HepG2 (cell line): Measurements from ENCODE around the gene SLC16A4. TPM values are rescaled to one million over a fixed set of nuclear protein-coding genes. Genes with fewer than 3 reads are reported as not detected.

Experiments
- ATAC-seq: fragments of 200-7000 bp; cut with Tn5 transposase; 3 replicates; pipeline ENCODE4 v1.9.1; 2020; ENCODE audit warnings: mild to moderate bottlenecking, moderate library complexity
- BruUV-seq: library from RNA; stranded (reverse); fragments of 400-500 nt; replicated peaks from 2 replicates; lab custom pipeline; 2021; lab: Mats Ljungman, UMichigan
- CTCF ChIA-PET: fragments of 300-600 bp; formaldehyde crosslinking; extraction: SDS; loops from one replicate; lab custom pipeline; 2021; ENCODE audit warnings: low total read pairs, inconsistent platforms, low intra/inter-chr PET ratio; lab: Yijun Ruan, JAX
- POLR2A ChIA-PET: fragments of 350-600 bp; sonication (Branson Sonifier 250); formaldehyde crosslinking; loops from one replicate; lab custom pipeline; 2020; ENCODE audit warnings: antibody characterized with exemption, inconsistent platforms; lab: Yijun Ruan, JAX
- DNase-seq: peaks from one replicate; pipeline ENCODE4 v3.0.0-alpha.2; 2015; ENCODE audit warnings: low spot score
- FAIRE-seq: peaks from 3 replicates; lab custom pipeline; 2011; peaks lifted over from hg19 to GRCh38; lab: Jason Lieb, UNC
- H2AFZ ChIP-seq: one replicate; pipeline ENCODE4 v1.6.1; 2011; ENCODE audit warnings: low read length, inconsistent platforms
- H3K27ac ChIP-seq: fragments of 300-600 bp; 3 replicates; pipeline ENCODE4 v1.8.0; 2011; ENCODE audit warnings: mixed run types, mild to moderate bottlenecking, mixed read lengths, low read length, inconsistent platforms; ENCODE audit not compliant: insufficient read depth; ENCODE audit errors: extremely low read length
- H3K27me3 ChIP-seq, 2 experiments: fragments of 200-600 bp in 1 of 2; 2 replicates in 1 of 2; 3 replicates in 1 of 2; pipeline versions ENCODE4 v1.6.0 to v1.8.0; 2011; ENCODE audit warnings: low read length in 2 of 2, mild to moderate bottlenecking in 2 of 2, moderate library complexity in 2 of 2, inconsistent platforms in 1 of 2; ENCODE audit not compliant: insufficient read depth in 2 of 2, control insufficient read depth in 1 of 2
- H3K36me3 ChIP-seq, 2 experiments: fragments of 200-600 bp in 1 of 2; replicated peaks in 1 of 2; 2 replicates in 1 of 2; 3 replicates in 1 of 2; pipeline versions ENCODE4 v1.5.1 to v1.8.0; 2011; ENCODE audit warnings: low read length in 2 of 2, inconsistent platforms in 1 of 2; ENCODE audit not compliant: insufficient read depth in 2 of 2, control insufficient read depth in 1 of 2
- H3K4me1 ChIP-seq: 2 replicates; pipeline ENCODE4 v1.5.1; 2012; ENCODE audit warnings: low read length, inconsistent platforms; ENCODE audit not compliant: insufficient read depth
- H3K4me2 ChIP-seq: 2 replicates; pipeline ENCODE4 v1.6.0; 2011; ENCODE audit warnings: low read depth, low read length, inconsistent platforms
- H3K4me3 ChIP-seq, 3 experiments: fragments of 200-600 bp in 1 of 3; sonication (generic), shearing (Covaris generic) in 1 of 3; replicated peaks in 1 of 3; 2 replicates each; pipeline ENCODE4 v1.5.1; 2011 to 2016; ENCODE audit warnings: low read length in 3 of 3, inconsistent platforms in 2 of 3, low read depth in 2 of 3, mild to moderate bottlenecking in 2 of 3, control low read depth in 1 of 3, mixed read lengths in 1 of 3; ENCODE audit not compliant: insufficient read depth in 1 of 3
- H3K79me2 ChIP-seq: one replicate; pipeline ENCODE4 v1.6.1; 2011; ENCODE audit warnings: low read length, inconsistent platforms; ENCODE audit not compliant: insufficient read depth
- H3K9ac ChIP-seq: 2 replicates; pipeline ENCODE4 v1.6.0; 2011; ENCODE audit warnings: mild to moderate bottlenecking, low read depth, low read length, inconsistent platforms; ENCODE audit not compliant: insufficient read depth
- H3K9me3 ChIP-seq: 2 replicates; pipeline ENCODE4 v1.5.1; 2012; ENCODE audit warnings: mild to moderate bottlenecking, low read length
- H4K20me1 ChIP-seq: 2 replicates; pipeline ENCODE4 v1.6.0; 2011; ENCODE audit warnings: inconsistent platforms, mild to moderate bottlenecking, low read length, moderate library complexity; ENCODE audit not compliant: insufficient read depth
- EP300 ChIP-seq, 3 experiments: sonication (generic) in 1 of 3; formaldehyde crosslinking in 1 of 3; IDR thresholded peaks; 2 replicates each; pipeline versions ENCODE4 v1.5.1 to v1.6.1; 2011 to 2020; ENCODE audit warnings: low read depth in 2 of 3, low read length in 2 of 3, borderline replicate concordance in 1 of 3, improper control_type of control experiment in 1 of 3, mild to moderate bottlenecking in 1 of 3, missing genetic modification reagents in 1 of 3, moderate library complexity in 1 of 3
- ETV6 ChIP-seq: sonication (generic); formaldehyde crosslinking; conservative IDR thresholded peaks from 2 replicates; pipeline ENCODE4 v1.4.0; 2020; ENCODE audit warnings: missing genetic modification reagents
- FOXP1 ChIP-seq, 2 experiments: fragments of 450-650 bp in 1 of 2; IDR thresholded peaks; 2 replicates each; pipeline ENCODE4 v1.6.1; 2017 to 2018; ENCODE audit warnings: antibody characterized with exemption in 1 of 2
- MTA1 ChIP-seq: sonication (generic); formaldehyde crosslinking; IDR thresholded peaks from 2 replicates; pipeline ENCODE4 v1.4.0; 2020; ENCODE audit warnings: missing genetic modification reagents, mild to moderate bottlenecking, borderline replicate concordance
- MTF2 ChIP-seq: sonication (generic); formaldehyde crosslinking; IDR thresholded peaks from 2 replicates; pipeline ENCODE4 v1.5.0; 2020; ENCODE audit warnings: missing genetic modification reagents, borderline replicate concordance
- NR1H2 ChIP-seq: sonication (generic); formaldehyde crosslinking; IDR thresholded peaks from 2 replicates; pipeline ENCODE4 v1.8.1; 2022; ENCODE audit warnings: low read depth, missing genetic modification reagents, borderline replicate concordance
- ONECUT2 ChIP-seq: sonication (generic); formaldehyde crosslinking; IDR thresholded peaks from 2 replicates; pipeline ENCODE4 v1.4.0; 2020; ENCODE audit warnings: missing genetic modification reagents
- PITX1 ChIP-seq: sonication (generic); formaldehyde crosslinking; IDR thresholded peaks from 2 replicates; pipeline ENCODE4 v1.5.1; 2020; ENCODE audit warnings: mild to moderate bottlenecking, missing genetic modification reagents
- PRDM10 ChIP-seq: sonication (generic); formaldehyde crosslinking; IDR thresholded peaks from 2 replicates; pipeline ENCODE4 v1.4.0; 2020; ENCODE audit warnings: low read depth, missing genetic modification reagents
- TBX3 ChIP-seq: fragments of 450-650 bp; IDR thresholded peaks from 2 replicates; pipeline ENCODE4 v1.6.1; 2017; ENCODE audit warnings: antibody characterized with exemption, mild to moderate bottlenecking, inconsistent platforms, borderline replicate concordance
- TEAD3 ChIP-seq: optimal IDR thresholded peaks from 2 replicates; pipeline ENCODE3; 2016; ENCODE audit warnings: borderline replicate concordance
- U2AF1 ChIP-seq: fragments of 200-400 bp; formaldehyde crosslinking; optimal IDR thresholded peaks from 2 replicates; pipeline ENCODE3; 2017; ENCODE audit warnings: mild to moderate bottlenecking, low read depth, low read length
- ZNF281 ChIP-seq: sonication (generic); formaldehyde crosslinking; IDR thresholded peaks from 2 replicates; pipeline ENCODE4 v1.4.0; 2020; ENCODE audit warnings: missing genetic modification reagents, borderline replicate concordance
- ZNF451 ChIP-seq: sonication (generic); formaldehyde crosslinking; IDR thresholded peaks from 2 replicates; pipeline ENCODE4 v1.5.0; 2020; ENCODE audit warnings: mild to moderate bottlenecking, missing genetic modification reagents
- ZNF619 ChIP-seq: sonication (generic); formaldehyde crosslinking; IDR thresholded peaks from 2 replicates; pipeline ENCODE4 v1.4.0; 2020; ENCODE audit warnings: mild to moderate bottlenecking, missing genetic modification reagents
- ZNF749 ChIP-seq: sonication (generic); formaldehyde crosslinking; IDR thresholded peaks from 2 replicates; pipeline ENCODE4 v1.8.0; 2022; ENCODE audit warnings: mild to moderate bottlenecking, missing genetic modification reagents, moderate library complexity, borderline replicate concordance
- WGBS: methylation state at CpG from one replicate; pipeline ENCODE4 v1.1.6; 2017; ENCODE audit warnings: low lambda C conversion rate; 5-methylcytosine and 5-hydroxymethylcytosine counted together
- in situ Hi-C: cut with HindIII; loops from 2 replicates; pipeline ENCODE4 v1.10.0; 2017; ENCODE audit warnings: low pct_unique_long_range_greater_than_20kb; ENCODE audit not compliant: extremely low pct_ligation_motif_present
- intact Hi-C: fragments of 100-400 bp; cut with micrococcal nuclease; formaldehyde crosslinking; loops from one replicate; pipeline ENCODE4 v1.10.0; 2022; ENCODE audit not compliant: unreplicated experiment
- polyA plus RNA-seq, 8 experiments: library from polyadenylated mRNA; depleted of rRNA in 3 of 8; stranded (reverse) in 7 of 8; unstranded in 1 of 8; fragments of >200 nt; fragmentation: Illumina TruSeq in 4 of 8; extraction: Trizol in 4 of 8; gene quantifications; 2 replicates each; pipeline versions ENCODE4 v1.2.1 to v1.2.3, GENCODE V29; 2011 to 2016; ENCODE audit warnings: low read depth in 4 of 8, missing spikeins in 1 of 8, mixed read lengths in 1 of 8; ENCODE audit not compliant: insufficient read depth in 1 of 8
- total RNA-seq, 5 experiments: library from RNA; depleted of rRNA; stranded (reverse); fragments of >200 nt; fragmentation: Illumina TruSeq; extraction: Trizol; gene quantifications; 2 replicates each; pipeline ENCODE4 v1.2.3, GENCODE V29; 2016; ENCODE audit warnings: low read depth in 1 of 5

SLC16A4 gene
- total and polyA plus RNA-seq, 2 of the 13 experiments (the other 11 are each of a cell fraction or from before 2014, with no cell fraction given): 1.1 to 1.5 TPM

- DNase-seq (no peak), ATAC-seq (peak; percentile 69), FAIRE-seq (no peak)
- Histone ChIP-seq H3K4me3 (no peak overlapping the region), H3K4me2 (peak overlapping the region; percentile 52), H3K4me1 (peaks cover 41% of the 10 kb centered on the region), H3K27ac (peak overlapping the region; percentile 15), H3K9ac (no peak overlapping the region), H2AFZ (no peak overlapping the region), H4K20me1 (no peaks in the 10 kb centered on the region), H3K9me3 (peaks cover 8% of the 10 kb centered on the region; the same call in 1 of the 2 replicates), H3K79me2 (no peaks in the 10 kb centered on the region), H3K36me3 (no peaks in the 10 kb centered on the region), H3K27me3 (no peaks in the 10 kb centered on the region)
- WGBS: 6% methylated on average over 4 of the region's 4 CpGs
- BruUV-seq: no TSS peak
- POLR2A ChIA-PET: interaction anchor here (1.9 kb wide), 1 partner anchor 16 kb away, joined by 16 read pairs; the partner anchor contains the start of gene RBM15
- in situ Hi-C loops (no loop called here), intact Hi-C loops (no loop called here)
- CTCF ChIA-PET: no interaction called here
- no peak for TF ChIP-seq TEAD3 (CRISPR knock-in tag)
- peak; percentile 75 for TF ChIP-seq ZNF281 (CRISPR knock-in tag)
- TF ChIP-seq PITX1: no peak
- no peak for TF ChIP-seq ZNF749 (CRISPR knock-in tag)
- TF ChIP-seq FOXP1 (IDR thresholded peaks at IDR 0.05): no peak
- TF ChIP-seq FOXP1 (CRISPR knock-in tag; IDR thresholded peaks at IDR 0.05): 0 out of 2 replicates have a peak, but pooled peaks have one; percentile 8
- TF ChIP-seq MTA1 (CRISPR knock-in tag): no peak
- no peak for TF ChIP-seq MTF2
- TF ChIP-seq PRDM10 (CRISPR knock-in tag): no peak
- TF ChIP-seq NR1H2 (CRISPR knock-in tag): no peak
- no peak for TF ChIP-seq ZNF451 (CRISPR knock-in tag)
- no peak for TF ChIP-seq TBX3
- no peak for TF ChIP-seq ETV6 (CRISPR knock-in tag)
- no peak for TF ChIP-seq ZNF619 (CRISPR knock-in tag)
- TF ChIP-seq U2AF1: no peak
- 0 out of 2 replicates have a peak, but pooled peaks have one; percentile 64 for TF ChIP-seq ONECUT2 (CRISPR knock-in tag)
- no peak for TF ChIP-seq EP300 (IDR thresholded peaks at IDR 0.05; ENCODE audit: low read depth in 2 of 2, low read length in 2 of 2)
- TF ChIP-seq EP300 (CRISPR knock-in tag; IDR thresholded peaks at IDR 0.05; ENCODE audit: borderline replicate concordance): no peak
Observed at GRCh38 chr1:110321846-110322245, 69.0 kb downstream of the SLC16A4 start.
